Fibroblast of mammary gland (primary cell): ENCODE results near the gene FOXO3.

Experiments
- DNase-seq: peaks from one replicate; pipeline ENCODE4 v3.0.0-alpha.2; 2010; ENCODE audit warnings: low read depth
- H3K4me3 ChIP-seq: 2 replicates; pipeline ENCODE4 v1.5.1; 2011; ENCODE audit warnings: low read depth, mild to moderate bottlenecking, low read length, moderate library complexity; ENCODE audit not compliant: control insufficient read depth
- CTCF ChIP-seq: conservative IDR thresholded peaks from 2 replicates; pipeline ENCODE4 v1.5.1; 2011; ENCODE audit warnings: low read depth, low read length, inconsistent platforms; ENCODE audit not compliant: control insufficient read depth, insufficient read depth

The FOXO3 gene

DNA sequence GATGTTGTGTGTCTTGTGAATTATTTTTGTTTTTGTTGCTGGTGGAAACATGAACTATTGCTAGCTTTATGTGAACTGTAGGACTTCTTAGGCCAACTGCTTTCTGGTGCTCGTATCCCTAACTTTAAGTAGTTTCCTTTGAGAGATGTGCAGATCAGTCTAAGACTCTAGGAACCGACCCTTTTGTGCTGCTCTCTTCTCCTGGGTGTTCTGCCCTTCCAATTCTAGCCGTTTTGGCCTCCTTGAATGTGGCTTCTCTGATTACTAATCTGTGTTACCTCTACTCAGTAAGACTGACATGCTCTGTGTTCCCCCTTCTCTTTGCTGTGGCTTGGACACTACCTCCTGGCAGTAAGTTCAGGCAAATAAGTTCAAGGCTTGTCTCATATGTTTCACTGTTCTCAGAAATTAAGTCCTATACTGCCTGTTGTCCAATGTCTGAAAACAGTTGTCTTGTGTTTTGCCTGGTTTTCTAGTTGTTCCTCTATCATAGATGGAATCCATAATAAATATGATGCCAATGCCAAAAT lies 58.0 kb downstream of the FOXO3 start:
- H3K4me3 ChIP-seq: no peak overlapping the region
- TF ChIP-seq CTCF: no peak
- DNase-seq: no peak

DNA sequence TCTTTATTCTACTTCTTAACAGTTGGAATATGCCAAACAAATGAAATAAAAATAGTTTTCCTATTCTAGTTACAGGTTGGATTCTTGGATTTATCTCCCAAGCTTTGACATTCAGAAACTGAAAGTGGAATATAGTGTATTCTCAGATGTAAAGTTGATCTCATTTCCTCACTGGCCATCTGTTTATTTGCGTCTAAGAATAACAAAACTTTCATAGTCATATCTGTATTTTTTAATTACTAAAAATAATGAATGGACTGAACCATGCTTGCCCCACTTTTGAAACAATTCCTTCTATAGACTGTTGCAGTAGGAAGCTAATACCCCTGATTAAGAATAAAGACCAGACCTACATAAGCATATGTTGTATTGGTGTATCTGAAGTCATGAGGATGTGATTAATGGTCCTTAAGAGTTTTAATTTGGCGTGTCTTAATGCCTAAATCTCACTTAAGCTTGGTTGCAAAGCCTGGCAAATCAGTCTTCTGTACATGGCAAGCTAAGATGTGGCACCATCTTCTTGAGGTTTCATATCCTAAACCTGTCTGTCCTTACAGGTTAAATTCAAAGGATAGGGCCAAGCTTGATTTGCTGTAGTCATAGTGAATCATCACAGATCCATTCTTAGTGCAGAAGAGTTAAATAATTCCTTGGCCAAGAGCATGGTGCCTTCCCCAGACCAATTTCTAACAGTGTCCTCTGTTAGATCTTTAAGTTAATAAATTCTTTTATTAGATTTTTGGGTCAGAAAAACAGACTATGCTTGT lies 58.9 kb downstream of the FOXO3 start:
- TF ChIP-seq CTCF: no peak
- H3K4me3 ChIP-seq: no peak overlapping the region
- DNase-seq: peak; percentile 61

DNA sequence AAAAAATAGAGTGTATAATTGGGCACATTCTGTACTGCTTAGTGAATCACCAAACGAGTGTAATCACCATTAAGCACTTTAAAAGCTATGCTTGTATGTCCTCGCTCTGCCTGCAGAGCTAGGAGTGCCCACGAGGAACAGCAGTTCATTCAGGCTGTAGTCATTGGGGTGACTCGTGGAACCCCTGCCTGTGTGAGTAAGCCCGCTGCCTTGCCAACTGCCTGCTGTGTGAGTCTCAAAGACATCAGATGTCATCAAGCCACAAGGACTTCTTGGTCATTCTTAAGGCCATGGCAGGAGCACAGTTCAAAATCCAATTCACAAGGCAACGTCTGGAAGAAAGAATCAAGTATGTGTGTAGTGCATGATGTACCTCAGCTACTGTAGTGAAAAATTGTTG lies 60.4 kb downstream of the FOXO3 start:
- peak; percentile 98 for DNase-seq
- peak; percentile 29 for TF ChIP-seq CTCF
- H3K4me3 ChIP-seq: no peak overlapping the region

DNA sequence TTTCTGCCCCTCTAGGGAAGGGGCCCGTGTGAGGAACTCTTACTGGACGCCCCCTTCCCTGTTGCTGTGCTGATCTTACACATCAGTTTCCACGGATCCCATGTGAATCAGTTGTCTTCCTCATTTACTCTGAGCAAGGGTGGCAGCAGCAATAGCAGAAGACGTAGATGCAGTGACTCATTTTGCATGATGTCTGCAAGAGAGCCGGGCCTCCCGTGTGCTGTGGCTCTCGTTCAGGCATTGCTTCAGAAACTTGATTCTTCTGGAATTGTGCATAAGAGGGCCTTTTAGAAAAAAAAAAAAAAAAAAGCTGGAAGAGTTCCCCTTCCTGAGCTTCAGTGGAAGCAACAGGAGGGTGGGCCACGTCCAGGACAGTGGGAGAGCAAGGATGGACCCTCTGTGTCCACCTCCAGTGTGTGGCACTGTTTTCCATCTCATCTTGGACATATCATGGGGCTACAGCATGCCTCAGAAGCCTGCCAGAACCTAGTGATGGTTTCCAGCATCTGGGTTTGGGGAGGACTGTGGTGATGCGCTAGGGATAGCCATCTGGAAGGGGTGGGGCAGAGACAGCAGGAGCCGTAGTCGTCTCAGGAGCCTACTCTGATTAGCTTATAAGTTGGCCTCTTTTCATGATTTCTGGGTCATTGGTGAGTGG lies 62.1 kb downstream of the FOXO3 start:
- TF ChIP-seq CTCF: peak; percentile 30
- no peak overlapping the region for H3K4me3 ChIP-seq
- peak; percentile 99 for DNase-seq

DNA sequence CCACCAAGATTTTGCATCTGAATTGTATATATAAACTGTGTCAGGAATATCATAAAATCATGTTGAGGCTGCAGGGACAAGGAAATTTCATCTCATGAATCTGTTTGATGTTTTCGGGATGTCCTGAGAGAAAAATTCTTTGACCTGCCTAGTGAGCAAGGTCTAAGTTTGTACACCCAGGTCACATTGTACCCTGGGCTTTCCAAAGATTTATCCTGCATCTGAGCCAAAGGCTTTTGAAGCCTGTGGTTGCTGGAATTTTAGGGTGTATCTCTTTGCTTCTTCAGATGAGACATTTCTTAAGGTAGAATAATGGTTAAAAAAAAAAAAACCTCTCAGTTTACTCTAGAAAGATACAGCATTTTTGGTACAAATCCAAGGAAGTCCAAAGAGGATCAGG lies 63.3 kb downstream of the FOXO3 start:
- no peak for TF ChIP-seq CTCF
- H3K4me3 ChIP-seq: no peak overlapping the region
- DNase-seq: no peak

GRCh38 chr6:108625581-108625980 lies 64.9 kb downstream of the FOXO3 start:
- no peak for DNase-seq
- TF ChIP-seq CTCF: no peak
- no peak overlapping the region for H3K4me3 ChIP-seq

DNA sequence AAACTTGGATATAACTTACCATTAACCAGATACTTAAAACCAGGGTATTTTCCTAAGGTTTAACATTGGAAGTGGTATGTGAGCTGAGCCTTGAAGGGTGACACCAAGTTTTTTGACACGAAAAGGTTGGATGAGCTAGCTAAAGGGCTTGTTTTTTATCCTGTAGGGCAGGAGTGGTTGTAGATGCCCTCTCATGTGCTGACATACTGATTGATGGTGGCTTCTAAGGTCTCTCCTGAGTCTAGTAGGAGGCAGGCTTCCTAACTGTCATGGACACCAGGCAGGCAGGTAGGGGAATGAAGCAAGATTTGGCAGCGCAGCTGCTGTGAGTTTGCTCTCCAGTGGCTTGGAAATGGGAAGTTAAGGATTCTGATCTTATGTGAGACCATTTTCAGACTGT lies 66.1 kb downstream of the FOXO3 start:
- no peak for DNase-seq
- H3K4me3 ChIP-seq: no peak overlapping the region
- no peak for TF ChIP-seq CTCF
